Endothelial cell of umbilical vein (primary cell): ENCODE data around the gene CHPF2. TPM values are rescaled to one million over a fixed set of nuclear protein-coding genes. Genes with fewer than 3 reads are reported as not detected.

Experiments used
- BruUV-seq: library from RNA; stranded (reverse); fragments of 400-500 nt; replicated peaks from 2 replicates; lab custom pipeline; 2021; lab: Mats Ljungman, UMichigan
- CTCF ChIA-PET: fragments of 300-600, 350-600 bp; sonication (Branson Sonifier 250); formaldehyde crosslinking; loops from one replicate; lab custom pipeline; 2021; ENCODE audit warnings: antibody characterized with exemption, inconsistent platforms; lab: Charles Lee
- POLR2A ChIA-PET: fragments of 300-600, 350-600 bp; sonication (Branson Sonifier 250); formaldehyde crosslinking; loops from one replicate; lab custom pipeline; 2021; ENCODE audit warnings: antibody characterized with exemption, inconsistent platforms; lab: Charles Lee
- DNase-seq: peaks from one replicate; pipeline ENCODE4 v3.0.0-alpha.2; 2011; ENCODE audit warnings: low read depth, low spot score
- FAIRE-seq: peaks from 2 replicates; lab custom pipeline; 2011; peaks lifted over from hg19 to GRCh38; lab: Jason Lieb, UNC
- H2AFZ ChIP-seq: 2 replicates; pipeline ENCODE4 v1.6.0; 2012; ENCODE audit warnings: low read depth, low read length, control low read depth, inconsistent platforms
- H3K27ac ChIP-seq: 2 replicates; pipeline ENCODE4 v1.5.1; 2011; ENCODE audit warnings: low read depth, mild to moderate bottlenecking, control low read depth, low read length, moderate library complexity; ENCODE audit not compliant: insufficient read depth
- H3K27me3 ChIP-seq, 2 experiments: 2 replicates each; pipeline versions ENCODE4 v1.6.0 to v1.6.1; 2011; ENCODE audit warnings: low read length in 2 of 2, mixed read lengths in 1 of 2; ENCODE audit not compliant: control insufficient read depth in 2 of 2, insufficient read depth in 2 of 2
- H3K36me3 ChIP-seq, 2 experiments: 2 replicates in 1 of 2; 3 replicates in 1 of 2; pipeline ENCODE4 v1.5.1; 2011; ENCODE audit warnings: low read length in 2 of 2, mild to moderate bottlenecking in 1 of 2, moderate library complexity in 1 of 2; ENCODE audit not compliant: control insufficient read depth in 2 of 2, insufficient read depth in 2 of 2; ENCODE audit errors: extremely low read depth in 1 of 2
- H3K4me1 ChIP-seq: 3 replicates; pipeline ENCODE4 v1.5.1; 2011; ENCODE audit warnings: mild to moderate bottlenecking, low read length; ENCODE audit not compliant: control insufficient read depth, insufficient read depth; ENCODE audit errors: extremely low read depth
- H3K4me2 ChIP-seq: 2 replicates; pipeline ENCODE4 v1.6.1; 2011; ENCODE audit warnings: low read length, control low read depth, mixed read lengths; ENCODE audit not compliant: insufficient read depth
- H3K4me3 ChIP-seq, 3 experiments: fragments of 200-600 bp in 1 of 3; sonication (generic), shearing (Covaris generic) in 1 of 3; replicated peaks in 1 of 3; 2 replicates each; pipeline ENCODE4 v1.5.1; 2011 to 2016; ENCODE audit warnings: control low read depth in 3 of 3, low read length in 3 of 3, mild to moderate bottlenecking in 2 of 3, inconsistent platforms in 1 of 3, low read depth in 1 of 3, moderate library complexity in 1 of 3; ENCODE audit not compliant: insufficient read depth in 1 of 3
- H3K79me2 ChIP-seq: 2 replicates; pipeline ENCODE4 v1.6.0; 2012; ENCODE audit warnings: low read length, inconsistent platforms; ENCODE audit not compliant: control insufficient read depth, insufficient read depth
- H3K9ac ChIP-seq: replicated peaks from 2 replicates; pipeline ENCODE3; 2011; ENCODE audit warnings: low read length, control low read depth; ENCODE audit not compliant: insufficient read depth; ENCODE audit errors: extremely low read depth
- H3K9me1 ChIP-seq: replicated peaks from 3 replicates; pipeline ENCODE4 v1.6.0; 2011; ENCODE audit warnings: mild to moderate bottlenecking, low read length; ENCODE audit not compliant: control insufficient read depth, insufficient read depth; ENCODE audit errors: extremely low read depth
- H3K9me3 ChIP-seq: replicated peaks from 2 replicates; pipeline ENCODE4 v1.5.1; 2012; ENCODE audit warnings: low read length, inconsistent platforms; ENCODE audit not compliant: control insufficient read depth, insufficient read depth
- H4K20me1 ChIP-seq: replicated peaks from 2 replicates; pipeline ENCODE3; 2011; ENCODE audit warnings: mild to moderate bottlenecking, low read length; ENCODE audit not compliant: control insufficient read depth, insufficient read depth; ENCODE audit errors: extremely low read depth
- EZH2 ChIP-seq: IDR thresholded peaks from 2 replicates; pipeline ENCODE4 v1.6.1; 2012; ENCODE audit warnings: borderline replicate concordance, low read depth, mild to moderate bottlenecking, moderate library complexity, low read length, inconsistent platforms; ENCODE audit not compliant: severe bottlenecking
- JUN ChIP-seq: IDR thresholded peaks from 2 replicates; pipeline ENCODE4 v1.6.1; 2011; ENCODE audit warnings: borderline replicate concordance, low read depth; ENCODE audit not compliant: insufficient read length, insufficient read depth
- MAX ChIP-seq: IDR thresholded peaks from 2 replicates; pipeline ENCODE4 v1.6.1; 2011; ENCODE audit not compliant: insufficient read depth, insufficient read length
- MYC ChIP-seq: IDR thresholded peaks from one replicate; pipeline ENCODE4 v1.6.1; 2011; ENCODE audit warnings: mild to moderate bottlenecking, low read depth, low read length
- POLR2A ChIP-seq: IDR thresholded peaks from 2 replicates; pipeline ENCODE4 v1.6.1; 2012; ENCODE audit warnings: low read depth, mild to moderate bottlenecking, control low read depth, low read length
- dilution Hi-C: fragments of 300-500 bp; cut with MboI; formaldehyde crosslinking; loops from one replicate; pipeline ENCODE4 v1.15.0; 2019; ENCODE audit warnings: low sequenced_read_pairs; ENCODE audit not compliant: extremely low pct_ligation_motif_present
- intact Hi-C: fragments of 100-400 bp; cut with micrococcal nuclease; formaldehyde crosslinking; loops from one replicate; pipeline ENCODE4 v1.10.0; 2022
- polyA plus RNA-seq, 4 experiments: library from polyadenylated mRNA; depleted of rRNA in 3 of 4; stranded (reverse) in 3 of 4; unstranded in 1 of 4; fragments of >200 nt; gene quantifications; 2 replicates each; pipeline versions ENCODE4 v1.2.1 to v1.2.3, GENCODE V29; 2011 to 2012; ENCODE audit warnings: missing spikeins in 1 of 4
- total RNA-seq: library from RNA; stranded (reverse); gene quantifications from 2 replicates; pipeline ENCODE4 v1.2.3, GENCODE V29; 2021

The CHPF2 gene
- total and polyA plus RNA-seq, 2 donors (not counting 3 experiments of a cell fraction or from before 2014, with no cell fraction given), result 72.8 to 75.0 TPM

GRCh38 chr7:151275813-151276577 lies 43.7 kb downstream of the CHPF2 start:
- FAIRE-seq, result no peak
- H3K4me3 ChIP-seq, result no peak overlapping the region
- H3K9ac ChIP-seq, result no peak overlapping the region
- H3K27me3 ChIP-seq, result peaks cover 7 to 8% of the 10 kb centered on the region in 2 experiments
- no peaks in the 10 kb centered on the region for H3K4me1 ChIP-seq
- POLR2A ChIA-PET, result no interaction called here
- H2AFZ ChIP-seq, result no peak overlapping the region
- no peak overlapping the region for H3K4me2 ChIP-seq
- dilution Hi-C loops, result no loop called here
- CTCF ChIA-PET, result no interaction called here
- no peak for TF ChIP-seq MAX
- TF ChIP-seq MYC, result no peak
- no peak for TF ChIP-seq EZH2
- no peak for TF ChIP-seq JUN
- no peak overlapping the region for H3K27ac ChIP-seq
- BruUV-seq, result no TSS peak
- H3K9me1 ChIP-seq, result no peaks in the 10 kb centered on the region
- no peaks in the 10 kb centered on the region for H3K36me3 ChIP-seq
- no peaks in the 10 kb centered on the region for H3K9me3 ChIP-seq
- no peaks in the 10 kb centered on the region for H3K79me2 ChIP-seq
- H4K20me1 ChIP-seq, result no peaks in the 10 kb centered on the region
- intact Hi-C loops, result no loop called here
- no peak for DNase-seq

GRCh38 chr7:151276666-151277590 lies 44.6 kb downstream of the CHPF2 start:
- no peaks in the 10 kb centered on the region for H3K9me3 ChIP-seq
- peaks cover 7 to 8% of the 10 kb centered on the region in 2 experiments for H3K27me3 ChIP-seq
- no peaks in the 10 kb centered on the region for H3K36me3 ChIP-seq
- no TSS peak for BruUV-seq
- peak overlapping the region in 1 of 3 experiments; percentile 26 for H3K4me3 ChIP-seq
- peak; percentile 25 for DNase-seq
- CTCF ChIA-PET, result interaction anchor here (1.0 to 1.6 kb wide), 8 partner anchors 9 to 38 kb away, joined by 3 to 7 read pairs (median 4); no protein-coding TSS in a partner anchor
- H3K79me2 ChIP-seq, result no peaks in the 10 kb centered on the region
- no peak overlapping the region for H3K9ac ChIP-seq
- no peaks in the 10 kb centered on the region for H3K4me1 ChIP-seq
- POLR2A ChIA-PET, result no interaction called here
- no peak overlapping the region for H3K4me2 ChIP-seq
- TF ChIP-seq POLR2A, result no peak
- peak; percentile 48 for TF ChIP-seq EZH2
- dilution Hi-C loops (no loop called here), intact Hi-C loops (no loop called here)
- no peak overlapping the region for H3K27ac ChIP-seq
- H3K9me1 ChIP-seq, result no peaks in the 10 kb centered on the region
- H4K20me1 ChIP-seq, result no peaks in the 10 kb centered on the region
- FAIRE-seq, result no peak
- peak overlapping the region; percentile 71 for H2AFZ ChIP-seq
